GM19238 (cell line): ENCODE results near the gene NSMF.
A peak's percentile ranks its signal among the peaks of the same experiment; 100 is the strongest.

Experiments used
- DNase-seq: peaks from one replicate; pipeline ENCODE4 v3.0.0; 2011; ENCODE audit warnings: low spot score; ENCODE audit not compliant: insufficient read length

The NSMF gene

GRCh38 chr9:137430723-137431415 lies 28.3 kb downstream of the NSMF start:
- no peak for DNase-seq

- DNase-seq, result no peak
Measured at GRCh38 chr9:137429974-137430722, 29.0 kb downstream of the NSMF start.

- no peak for DNase-seq
Measured at GRCh38 chr9:137429546-137429890, 29.6 kb downstream of the NSMF start.

GRCh38 chr9:137428841-137429545 lies 30.1 kb downstream of the NSMF start:
- no peak for DNase-seq

- no peak for DNase-seq
Measured at GRCh38 chr9:137428311-137428630, 30.9 kb downstream of the NSMF start.

GRCh38 chr9:137427454-137428310 lies 31.5 kb downstream of the NSMF start:
- no peak for DNase-seq

GRCh38 chr9:137426018-137426681 lies 33.0 kb downstream of the NSMF start:
- DNase-seq, result no peak

- no peak for DNase-seq
Measured at GRCh38 chr9:137423514-137424291, 35.4 kb downstream of the NSMF start.

- peak; percentile 96 for DNase-seq
Measured at GRCh38 chr9:137422604-137423513, 36.3 kb downstream of the NSMF start, which contains the start of the genes EXD3 and NOXA1. Gene EXD3, minus strand, starts transcription at chr9:137423162. Its CDS starts 27,805 bp downstream, at chr9:137395357. Gene NOXA1, plus strand, starts transcription at chr9:137423393. Its CDS starts 137 bp downstream, at chr9:137423530.

- DNase-seq, result no peak
Measured at GRCh38 chr9:137421838-137422603, 37.1 kb downstream of the NSMF start.

GRCh38 chr9:137417161-137418021 lies 41.7 kb downstream of the NSMF start:
- DNase-seq, result no peak

GRCh38 chr9:137416563-137417151 lies 42.5 kb downstream of the NSMF start:
- DNase-seq, result no peak

- DNase-seq, result no peak
Measured at GRCh38 chr9:137416006-137416562, 43.0 kb downstream of the NSMF start.

GRCh38 chr9:137415451-137415850 lies 43.7 kb downstream of the NSMF start:
- DNase-seq, result no peak

- DNase-seq, result no peak
Measured at GRCh38 chr9:137412431-137412830, 46.7 kb downstream of the NSMF start.

- peak; percentile 72 for DNase-seq
Measured at GRCh38 chr9:137411645-137412380, 47.3 kb downstream of the NSMF start.
